ENCODE data around the gene APOBEC3B. TPM values are rescaled to one million over a fixed set of nuclear protein-coding genes. Genes with fewer than 3 reads are reported as not detected.

APOBEC3B gene
- polyA plus RNA-seq, 1 donor from 2014 or later: not detected

GRCh38 chr22:38963872-38964271 lies 18.3 kb upstream of the APOBEC3B start:
- Histone ChIP-seq H3K36me3 (ENCODE audit: insufficient read depth, low read length) (no peaks in the 10 kb centered on the region), H3K4me2 (ENCODE audit: low read length) (no peak overlapping the region), H3K9ac (ENCODE audit: low read length) (no peak overlapping the region), H3K79me2 (replicated peaks; ENCODE audit: insufficient read depth, low read length) (no peaks in the 10 kb centered on the region), H4K20me1 (ENCODE audit: insufficient read depth) (no peaks in the 10 kb centered on the region), H3K4me3 (ENCODE audit: low read length) (no peak overlapping the region), H3K27me3 (ENCODE audit: insufficient read depth, low read depth, low read length) (no peaks in the 10 kb centered on the region), H2AFZ (ENCODE audit: low read depth, low read length) (no peak overlapping the region), H3K9me3 (ENCODE audit: low read length) (no peaks in the 10 kb centered on the region), H3K27ac (ENCODE audit: low read length) (no peak overlapping the region), H3K9me2 (ENCODE audit: insufficient read depth, low read length) (no peaks in the 10 kb centered on the region), H3F3A (ENCODE audit: insufficient read depth, low read length, poor library complexity, severe bottlenecking) (no peaks in the 10 kb centered on the region)
- no peak for TF ChIP-seq RAD21 (conservative IDR thresholded peaks at IDR 0.05)
- no peak for TF ChIP-seq EZH2 (IDR thresholded peaks at IDR 0.05; ENCODE audit: borderline replicate concordance, insufficient read depth, low read length, poor library complexity, severe bottlenecking)
- no peak for TF ChIP-seq TAF1 (IDR thresholded peaks at IDR 0.05; ENCODE audit: low read depth)
- no peak for TF ChIP-seq CTCF (IDR thresholded peaks at IDR 0.05; ENCODE audit: poor library complexity, severe bottlenecking)
- TF ChIP-seq POLR2AphosphoS5 (IDR thresholded peaks at IDR 0.05): no peak
- TF ChIP-seq SMC3 (conservative IDR thresholded peaks at IDR 0.05; ENCODE audit: poor library complexity): no peak
- no peak for TF ChIP-seq REST (IDR thresholded peaks at IDR 0.05; ENCODE audit: borderline replicate concordance)

GRCh38 chr22:38964306-38964705 lies 17.8 kb upstream of the APOBEC3B start:
- Histone ChIP-seq H3K9me2 (ENCODE audit: insufficient read depth, low read length) (no peaks in the 10 kb centered on the region), H3K27ac (ENCODE audit: low read length) (no peak overlapping the region), H3K79me2 (replicated peaks; ENCODE audit: insufficient read depth, low read length) (no peaks in the 10 kb centered on the region), H3K4me2 (ENCODE audit: low read length) (no peak overlapping the region), H3K27me3 (ENCODE audit: insufficient read depth, low read depth, low read length) (no peaks in the 10 kb centered on the region), H3K9ac (ENCODE audit: low read length) (no peak overlapping the region), H3F3A (ENCODE audit: insufficient read depth, low read length, poor library complexity, severe bottlenecking) (no peaks in the 10 kb centered on the region), H3K4me3 (ENCODE audit: low read length) (no peak overlapping the region), H2AFZ (ENCODE audit: low read depth, low read length) (no peak overlapping the region), H3K36me3 (ENCODE audit: insufficient read depth, low read length) (no peaks in the 10 kb centered on the region), H3K9me3 (ENCODE audit: low read length) (no peaks in the 10 kb centered on the region), H4K20me1 (ENCODE audit: insufficient read depth) (no peaks in the 10 kb centered on the region)
- TF ChIP-seq RAD21 (conservative IDR thresholded peaks at IDR 0.05) (no peak), CTCF (IDR thresholded peaks at IDR 0.05; ENCODE audit: poor library complexity, severe bottlenecking) (no peak), SMC3 (conservative IDR thresholded peaks at IDR 0.05; ENCODE audit: poor library complexity) (no peak), EP300 (conservative IDR thresholded peaks at IDR 0.05; ENCODE audit: poor library complexity, severe bottlenecking) (no peak), MXI1 (conservative IDR thresholded peaks at IDR 0.05; ENCODE audit: poor library complexity, severe bottlenecking) (no peak), REST (IDR thresholded peaks at IDR 0.05; ENCODE audit: borderline replicate concordance) (no peak), EZH2 (IDR thresholded peaks at IDR 0.05; ENCODE audit: borderline replicate concordance, insufficient read depth, low read length, poor library complexity, severe bottlenecking) (no peak), POLR2AphosphoS5 (IDR thresholded peaks at IDR 0.05) (no peak), TAF1 (IDR thresholded peaks at IDR 0.05; ENCODE audit: low read depth) (no peak)

Measured in neural cell (in vitro differentiated cells).